ENCODE data around the gene CWC25. TPM values are rescaled to one million over a fixed set of nuclear protein-coding genes. Genes with fewer than 3 reads are reported as not detected.
A peak's percentile ranks its signal among the peaks of the same experiment; 100 is the strongest.

The CWC25 gene
- total and polyA plus RNA-seq, 2 of the 13 experiments (the other 11 are each of a cell fraction or from before 2014, with no cell fraction given), result 15.6 to 22.7 TPM

- TF ChIP-seq CEBPZ (IDR thresholded peaks at IDR 0.05; ENCODE audit: low read length) (no peak), IKZF1 (IDR thresholded peaks at IDR 0.05) (no peak), STAG1 (CRISPR knock-in tag; IDR thresholded peaks at IDR 0.05) (peak; percentile 7; the same call in 1 of the 2 replicates), POLR2G (IDR thresholded peaks at IDR 0.05; ENCODE audit: low read depth, low read length) (peak; percentile 27; the same call in 1 of the 2 replicates), IKZF5 (CRISPR knock-in tag; IDR thresholded peaks at IDR 0.05) (no peak), TOPORS (CRISPR knock-in tag; IDR thresholded peaks at IDR 0.05) (no peak), RNF219 (CRISPR knock-in tag; IDR thresholded peaks at IDR 0.05) (0 out of 2 replicates have a peak, but pooled peaks have one; percentile 37), TIGD3 (CRISPR knock-in tag; IDR thresholded peaks at IDR 0.05; ENCODE audit: borderline replicate concordance) (no peak), SPEN (CRISPR knock-in tag; IDR thresholded peaks at IDR 0.05; ENCODE audit: low read depth) (no peak), HOXA3 (CRISPR knock-in tag; IDR thresholded peaks at IDR 0.05) (0 out of 2 replicates have a peak, but pooled peaks have one; percentile 9), DR1 (CRISPR knock-in tag; IDR thresholded peaks at IDR 0.05) (no peak), LCORL (IDR thresholded peaks at IDR 0.05) (no peak), LCORL (CRISPR knock-in tag; IDR thresholded peaks at IDR 0.05) (peak; percentile 6; the same call in 1 of the 2 replicates), RAD21 (CRISPR knock-in tag; IDR thresholded peaks at IDR 0.05) (no peak), ZNF616 (CRISPR knock-in tag; IDR thresholded peaks at IDR 0.05; ENCODE audit: low read depth) (no peak), PLRG1 (conservative IDR thresholded peaks at IDR 0.05) (no peak), KDM1A (CRISPR knock-in tag; IDR thresholded peaks at IDR 0.05) (no peak), ZNF274 (CRISPR knock-in tag; IDR thresholded peaks at IDR 0.05) (no peak), ZNF460 (CRISPR knock-in tag; IDR thresholded peaks at IDR 0.05; ENCODE audit: borderline replicate concordance) (no peak), ZNF225 (CRISPR knock-in tag; IDR thresholded peaks at IDR 0.05) (no peak), ZMYM3 (CRISPR knock-in tag; IDR thresholded peaks at IDR 0.05) (no peak), ZNF10 (CRISPR knock-in tag; IDR thresholded peaks at IDR 0.05; ENCODE audit: borderline replicate concordance, low read depth) (no peak)
These were observed 43.1 kb upstream of the CWC25 start (continued) for GRCh38 chr17:38867968-38868816.

Data from HepG2 (cell line).